Measurements from ENCODE around the gene ANAPC4.

DNA sequence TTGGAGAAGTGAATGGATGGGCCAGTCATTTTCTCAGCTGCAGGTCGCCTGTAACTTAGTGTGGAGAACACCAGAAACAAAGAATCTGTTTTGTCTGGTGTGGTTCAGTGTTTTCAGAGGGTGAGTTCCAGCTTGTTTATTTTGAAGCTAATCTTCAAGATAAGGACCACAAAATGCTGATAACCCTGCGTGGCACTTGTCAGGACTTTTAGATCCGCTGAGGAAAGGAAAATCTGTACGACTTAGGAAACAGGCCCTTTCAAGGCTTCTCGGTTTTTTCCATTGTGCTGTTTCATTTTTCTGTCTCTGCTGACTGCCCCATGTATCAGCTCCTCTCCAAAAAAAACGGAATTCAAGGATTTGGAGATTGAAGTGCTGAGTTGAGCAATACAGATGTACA, 8.7 kb upstream of the ANAPC4 start:
- TF ChIP-seq EZH2 (IDR thresholded peaks at IDR 0.05; ENCODE audit: borderline replicate concordance, low read length), result no peak
- TF ChIP-seq, protein P1, sequence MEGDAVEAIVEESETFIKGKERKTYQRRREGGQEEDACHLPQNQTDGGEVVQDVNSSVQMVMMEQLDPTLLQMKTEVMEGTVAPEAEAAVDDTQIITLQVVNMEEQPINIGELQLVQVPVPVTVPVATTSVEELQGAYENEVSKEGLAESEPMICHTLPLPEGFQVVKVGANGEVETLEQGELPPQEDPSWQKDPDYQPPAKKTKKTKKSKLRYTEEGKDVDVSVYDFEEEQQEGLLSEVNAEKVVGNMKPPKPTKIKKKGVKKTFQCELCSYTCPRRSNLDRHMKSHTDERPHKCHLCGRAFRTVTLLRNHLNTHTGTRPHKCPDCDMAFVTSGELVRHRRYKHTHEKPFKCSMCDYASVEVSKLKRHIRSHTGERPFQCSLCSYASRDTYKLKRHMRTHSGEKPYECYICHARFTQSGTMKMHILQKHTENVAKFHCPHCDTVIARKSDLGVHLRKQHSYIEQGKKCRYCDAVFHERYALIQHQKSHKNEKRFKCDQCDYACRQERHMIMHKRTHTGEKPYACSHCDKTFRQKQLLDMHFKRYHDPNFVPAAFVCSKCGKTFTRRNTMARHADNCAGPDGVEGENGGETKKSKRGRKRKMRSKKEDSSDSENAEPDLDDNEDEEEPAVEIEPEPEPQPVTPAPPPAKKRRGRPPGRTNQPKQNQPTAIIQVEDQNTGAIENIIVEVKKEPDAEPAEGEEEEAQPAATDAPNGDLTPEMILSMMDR (conservative IDR thresholded peaks at IDR 0.05 in 1 of 2, IDR thresholded peaks at IDR 0.05 in 1 of 2; ENCODE audit: extremely low read depth in 1 of 2, insufficient read depth in 1 of 2, low read depth in 1 of 2, low read length in 2 of 2), result no peak
